Glomerular visceral epithelial cell (primary cell): Measurements from ENCODE around the gene ADAMTSL1.

Experiments used
- DNase-seq: peaks from one replicate; pipeline ENCODE4 v3.0.0-alpha.2; 2016; ENCODE audit errors: extremely low spot score

Gene ADAMTSL1

DNA sequence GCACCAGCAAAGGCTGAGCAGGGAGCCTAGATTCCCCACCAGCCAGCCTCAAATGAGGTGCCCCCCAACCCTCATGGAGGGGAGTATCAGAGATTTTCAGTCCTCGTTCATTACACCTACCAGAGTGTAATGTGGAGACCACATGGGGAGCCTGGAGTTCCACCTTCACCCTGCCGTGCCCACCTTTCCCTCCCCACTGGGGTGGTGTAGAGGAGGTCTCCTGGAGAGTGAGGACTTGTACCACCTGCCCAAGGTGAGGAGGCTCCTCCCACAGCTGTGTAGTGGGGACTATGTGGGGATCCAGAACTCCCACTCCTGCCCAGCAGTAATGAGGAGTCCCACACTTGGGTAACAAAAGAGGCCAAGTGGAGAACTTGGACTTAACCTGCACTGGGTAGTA is 337.2 kb downstream of the ADAMTSL1 start:
- DNase-seq: no peak

DNA sequence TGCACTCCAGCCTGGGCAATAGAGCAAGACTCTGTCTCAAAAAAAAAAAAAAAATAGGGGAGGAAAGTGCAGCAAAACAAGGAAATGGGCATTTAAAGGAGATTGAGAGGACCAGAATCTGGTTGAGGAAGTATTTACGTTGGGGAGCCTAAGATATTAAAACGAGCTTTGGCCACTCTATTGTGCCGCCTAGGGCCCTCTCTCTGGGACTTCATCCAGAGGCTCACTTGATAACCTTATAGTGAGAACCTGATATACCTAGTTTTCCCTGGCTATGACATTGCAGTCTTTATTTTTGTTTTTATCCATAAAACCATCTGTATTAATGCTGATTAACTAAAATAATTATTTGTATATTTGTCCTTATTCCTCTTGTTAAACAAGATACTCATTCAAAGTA is 345.5 kb downstream of the ADAMTSL1 start:
- DNase-seq: no peak

DNA sequence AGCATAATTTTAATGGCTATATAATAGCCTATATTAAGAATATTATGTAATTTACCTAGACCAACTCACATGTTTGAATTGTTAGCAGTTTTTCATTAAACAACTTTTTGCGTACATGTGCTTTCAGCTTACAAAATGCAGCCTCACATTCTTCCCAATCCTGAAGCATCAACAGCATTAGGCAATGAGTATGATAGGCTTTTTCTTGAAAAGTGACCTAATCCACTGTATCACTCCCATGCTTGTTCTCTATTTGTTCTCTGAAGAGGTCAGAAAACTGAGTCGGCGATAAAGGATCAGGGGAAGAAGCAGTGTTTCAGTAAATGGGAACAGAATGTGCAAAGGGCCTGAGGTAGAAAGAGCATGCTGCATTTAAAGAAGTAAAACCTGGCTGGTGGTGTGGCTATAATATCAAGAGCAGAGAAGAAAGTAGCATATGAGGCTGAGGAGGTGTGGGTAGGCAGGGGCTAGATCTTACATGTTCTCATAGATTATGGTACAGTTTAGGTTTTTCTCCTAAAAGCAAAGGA is 346.7 kb downstream of the ADAMTSL1 start:
- no peak for DNase-seq

- peak; percentile 40 for DNase-seq
Observed at GRCh38 chr9:18821788-18822187, 347.8 kb downstream of the ADAMTSL1 start.

- DNase-seq: no peak
Observed at GRCh38 chr9:18822850-18823249, 348.9 kb downstream of the ADAMTSL1 start.

DNA sequence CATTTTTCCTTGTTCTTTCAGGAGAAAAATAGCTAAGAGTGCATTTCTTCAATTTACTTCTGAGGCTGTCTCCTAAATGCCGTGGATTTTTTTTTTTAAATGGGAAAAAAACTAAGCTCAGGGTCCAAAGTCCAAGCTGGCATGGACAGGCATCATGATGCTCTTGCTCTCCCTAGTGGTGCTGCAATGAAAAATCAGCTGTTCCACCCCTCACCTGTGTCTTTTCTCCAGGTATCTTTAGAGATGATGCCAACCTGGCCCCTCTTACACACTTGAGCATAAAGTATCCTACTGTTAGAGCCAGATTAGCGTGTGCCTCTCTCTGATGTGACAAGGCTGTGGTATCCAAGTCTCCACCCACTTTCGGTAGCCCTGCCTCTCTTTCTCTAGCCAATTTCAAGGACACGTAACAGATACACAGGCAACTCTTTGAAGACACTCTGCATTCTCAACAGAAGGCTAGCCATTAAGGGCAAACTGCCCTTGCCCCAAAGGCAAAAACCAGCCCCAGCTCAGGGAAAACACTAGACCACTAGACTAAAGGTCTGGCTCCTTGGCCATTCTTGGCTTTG is 350.2 kb downstream of the ADAMTSL1 start:
- DNase-seq: peak; percentile 29

GRCh38 chr9:18825656-18826170 is 351.8 kb downstream of the ADAMTSL1 start:
- no peak for DNase-seq

DNA sequence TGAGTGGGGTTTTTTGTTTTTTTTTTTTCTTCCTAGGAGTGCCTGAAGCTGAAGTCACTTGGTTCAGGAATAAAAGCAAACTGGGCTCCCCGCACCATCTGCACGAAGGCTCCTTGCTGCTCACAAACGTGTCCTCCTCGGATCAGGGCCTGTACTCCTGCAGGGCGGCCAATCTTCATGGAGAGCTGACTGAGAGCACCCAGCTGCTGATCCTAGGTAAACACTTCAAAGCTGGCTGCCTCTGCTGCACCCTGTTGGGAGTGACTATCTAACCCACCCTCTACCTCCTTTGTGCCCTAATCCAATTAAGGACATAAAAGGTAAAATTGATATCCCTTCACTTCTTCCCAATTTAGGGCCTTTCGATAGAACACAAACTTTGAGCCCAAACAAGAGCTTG is 352.3 kb downstream of the ADAMTSL1 start:
- no peak for DNase-seq

GRCh38 chr9:18829066-18829465 is 355.1 kb downstream of the ADAMTSL1 start:
- no peak for DNase-seq

DNA sequence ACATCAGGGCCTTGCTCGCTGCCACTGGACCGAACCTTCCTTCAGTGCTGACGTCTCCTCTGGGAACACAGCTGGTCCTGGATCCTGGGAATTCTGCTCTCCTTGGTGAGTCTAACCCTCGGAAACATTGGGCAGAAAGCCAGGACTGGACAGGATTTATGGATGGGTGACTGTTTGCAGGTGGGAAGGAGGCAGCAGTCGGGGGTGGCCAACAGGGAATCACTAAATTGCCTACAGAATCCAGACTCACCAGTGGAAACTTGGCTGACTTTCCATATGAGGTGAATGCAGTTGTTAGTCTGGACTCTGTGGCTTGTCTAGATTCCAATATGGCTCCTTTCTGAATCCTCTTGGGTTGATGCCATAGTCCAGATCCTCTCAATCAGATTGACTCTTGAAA is 355.9 kb downstream of the ADAMTSL1 start:
- peak; percentile 68 for DNase-seq

GRCh38 chr9:18834740-18835361 is 360.9 kb downstream of the ADAMTSL1 start:
- no peak for DNase-seq

DNA sequence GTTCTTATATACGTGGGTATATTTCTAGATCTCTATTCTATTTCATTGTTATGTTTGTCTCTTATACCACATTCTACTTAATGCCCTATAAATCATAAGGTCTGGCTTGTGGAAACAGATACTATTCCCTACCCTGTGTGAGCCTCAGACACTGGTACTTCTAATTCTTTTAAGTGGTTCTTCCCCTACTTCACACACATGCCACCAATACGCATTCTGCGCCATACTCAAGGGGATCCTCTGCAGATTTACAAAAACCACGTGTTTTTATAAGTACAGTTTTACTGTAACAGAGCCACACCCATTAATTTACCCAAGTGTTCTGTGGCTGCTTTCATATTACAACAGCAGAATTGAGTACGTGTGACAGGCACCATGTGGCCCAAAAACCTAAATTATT is 363.4 kb downstream of the ADAMTSL1 start:
- no peak for DNase-seq

GRCh38 chr9:18847576-18848275 is 373.8 kb downstream of the ADAMTSL1 start:
- DNase-seq: no peak

DNA sequence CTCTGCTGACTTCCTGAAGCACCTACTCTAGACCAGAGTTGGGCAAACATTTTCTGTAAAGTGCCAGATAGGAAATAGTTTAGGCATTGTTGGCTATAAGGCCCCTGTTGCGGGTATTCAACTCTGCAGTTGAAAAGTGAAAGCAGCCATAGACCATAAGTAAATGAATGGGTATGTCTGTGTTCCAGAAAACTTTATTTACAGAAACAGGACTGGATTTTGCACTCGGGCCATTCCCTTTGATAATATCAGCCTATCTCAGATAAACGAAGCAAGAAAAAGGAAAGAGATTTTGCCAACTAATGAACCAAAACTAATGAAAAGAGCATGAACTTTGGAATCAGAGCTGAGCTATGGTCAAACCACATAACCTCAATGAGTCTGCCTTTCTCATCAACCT is 374.7 kb downstream of the ADAMTSL1 start:
- peak; percentile 13 for DNase-seq

- no peak for DNase-seq
Observed at GRCh38 chr9:18849270-18849669, 375.3 kb downstream of the ADAMTSL1 start.

DNA sequence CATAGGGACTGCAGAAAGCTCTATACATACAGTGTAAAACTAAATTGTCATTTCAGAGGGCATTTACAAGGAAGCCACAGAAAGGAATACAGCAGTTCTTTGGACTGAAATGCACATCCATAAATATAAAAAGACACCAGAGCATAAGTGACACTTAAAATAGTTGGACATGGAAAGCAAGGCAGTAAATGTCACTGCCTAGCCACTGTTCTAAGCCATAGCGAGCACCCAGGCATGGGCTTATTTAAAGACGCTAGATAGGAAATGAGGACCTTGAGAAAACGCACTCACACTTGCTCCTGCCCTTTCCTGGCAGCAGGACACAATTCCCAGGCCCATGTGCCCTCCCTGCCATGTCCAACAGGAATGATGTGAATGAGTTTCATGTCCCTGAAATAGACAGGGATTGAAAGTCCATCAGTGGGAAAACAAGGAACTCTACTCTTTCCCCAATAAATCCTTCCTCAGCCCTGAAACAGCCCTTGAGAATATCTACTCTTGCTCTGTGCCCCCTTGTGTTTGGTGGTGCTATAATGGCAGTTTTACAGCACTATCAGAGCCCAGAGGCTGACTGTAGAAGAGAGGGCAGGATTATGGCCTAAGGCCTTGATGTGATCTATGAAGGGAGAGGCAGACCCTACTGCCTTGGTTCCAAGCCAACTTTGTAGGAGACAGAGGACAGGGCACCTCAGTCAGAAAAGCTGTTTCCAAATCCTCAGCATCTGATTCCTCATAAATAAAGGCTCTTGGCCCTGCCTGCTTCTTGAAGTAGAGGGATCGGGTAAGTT is 376.1 kb downstream of the ADAMTSL1 start:
- no peak for DNase-seq

GRCh38 chr9:18851069-18851795 is 377.3 kb downstream of the ADAMTSL1 start:
- DNase-seq: no peak

DNA sequence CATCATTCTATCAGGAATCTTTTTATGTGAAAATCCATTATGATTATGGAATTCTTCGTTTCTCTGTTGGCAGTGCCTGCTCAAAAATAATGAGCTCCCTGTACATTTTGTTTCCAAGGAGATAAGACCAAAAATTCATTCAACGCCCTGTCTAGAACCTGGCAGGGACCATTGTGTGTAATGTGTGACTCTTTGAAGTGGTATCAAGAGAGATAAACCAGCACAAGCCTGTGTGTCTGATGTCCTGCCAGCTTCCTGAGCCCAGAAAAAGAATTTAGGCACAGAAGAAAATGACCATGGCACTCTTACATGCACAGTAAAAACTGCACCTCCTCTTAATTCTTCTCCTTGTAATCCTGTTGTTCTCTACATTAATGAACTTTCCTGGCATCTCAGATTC is 381.7 kb downstream of the ADAMTSL1 start:
- no peak for DNase-seq

- no peak for DNase-seq
Observed at GRCh38 chr9:18857334-18857733, 383.4 kb downstream of the ADAMTSL1 start.

DNA sequence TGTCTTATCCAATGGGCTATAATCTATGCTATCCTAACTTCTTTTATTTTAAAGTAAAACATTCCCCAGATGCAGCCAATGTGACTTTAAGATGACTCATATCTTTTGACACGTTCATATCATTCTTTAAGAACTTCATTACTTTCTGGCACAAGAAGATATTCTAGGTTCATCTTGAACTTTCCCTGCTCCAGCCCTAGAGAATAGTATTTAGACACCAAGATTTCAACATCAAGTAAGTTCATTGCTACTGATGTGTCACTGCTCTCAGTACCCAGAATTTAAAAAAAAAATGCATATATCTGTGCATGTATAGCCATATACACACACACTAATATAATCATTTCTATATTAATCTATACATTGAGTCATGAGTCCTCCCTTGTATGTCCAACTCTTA is 383.8 kb downstream of the ADAMTSL1 start:
- peak; percentile 34 for DNase-seq
